CD4-positive, alpha-beta T cell (primary cell): Measurements from ENCODE around the gene EYA2. TPM values are rescaled to one million over a fixed set of nuclear protein-coding genes. Genes with fewer than 3 reads are reported as not detected.

ENCODE experiments used
- ATAC-seq: fragments of 200-7000 bp; cut with Tn5 transposase; one replicate; pipeline ENCODE4 v1.10.0; 2022; ENCODE audit warnings: mild to moderate bottlenecking; ENCODE audit not compliant: poor library complexity
- CTCF ChIA-PET: fragments of 350-600 bp; sonication (Branson Sonifier 250); formaldehyde crosslinking; loops from one replicate; lab custom pipeline; 2021; ENCODE audit warnings: antibody characterized with exemption, inconsistent platforms; lab: Charles Lee
- POLR2A ChIA-PET: fragments of 350-600 bp; sonication (Branson Sonifier 250); formaldehyde crosslinking; loops from one replicate; lab custom pipeline; 2021; ENCODE audit warnings: antibody characterized with exemption, inconsistent platforms; lab: Charles Lee
- DNase-seq, 14 experiments: peaks; one replicate each; pipeline ENCODE4 v3.0.0-alpha.2; 2013 to 2020; ENCODE audit warnings: mixed read lengths in 2 of 14
- H3K27ac ChIP-seq, 2 donors: one replicate each; pipeline versions ENCODE4 v1.5.1 to v1.7.0; 2013; ENCODE audit warnings: low read length in 2 of 2, low read depth in 1 of 2, mild to moderate bottlenecking in 1 of 2
- H3K27me3 ChIP-seq, 2 experiments: 1 replicate in 1 of 2; 2 replicates in 1 of 2; pipeline versions ENCODE4 v1.6.1 to v1.7.0; 2013; ENCODE audit warnings: low read length in 2 of 2, control low read depth in 1 of 2, mild to moderate bottlenecking in 1 of 2, moderate library complexity in 1 of 2; ENCODE audit not compliant: insufficient read depth in 2 of 2, control insufficient read depth in 1 of 2
- H3K36me3 ChIP-seq: one replicate; pipeline ENCODE4 v1.6.1; 2013; ENCODE audit warnings: low read length, control low read depth; ENCODE audit not compliant: insufficient read depth
- H3K4me1 ChIP-seq: one replicate; pipeline ENCODE4 v1.6.1; 2013; ENCODE audit warnings: low read length, control low read depth; ENCODE audit not compliant: insufficient read depth
- H3K4me3 ChIP-seq: one replicate; pipeline ENCODE4 v1.5.1; 2013; ENCODE audit warnings: mild to moderate bottlenecking, low read length, moderate library complexity
- H3K9me3 ChIP-seq, 2 experiments: 1 replicate in 1 of 2; 2 replicates in 1 of 2; pipeline versions ENCODE4 v1.6.1 to v1.7.0; 2013; ENCODE audit warnings: low read length in 2 of 2, mild to moderate bottlenecking in 2 of 2, control low read depth in 1 of 2, moderate library complexity in 1 of 2; ENCODE audit not compliant: control insufficient read depth in 1 of 2, insufficient read depth in 1 of 2
- H3K27ac Mint-ChIP-seq: one replicate; pipeline ENCODE4 v1.8.0; 2020; ENCODE audit warnings: mixed read lengths
- H3K27me3 Mint-ChIP-seq: one replicate; pipeline ENCODE4 v1.8.0; 2021; ENCODE audit warnings: mixed read lengths
- H3K36me3 Mint-ChIP-seq: one replicate; pipeline ENCODE4 v1.8.0; 2021; ENCODE audit warnings: low read depth, mixed read lengths
- H3K4me1 Mint-ChIP-seq: one replicate; pipeline ENCODE4 v1.8.0; 2021; ENCODE audit warnings: low read depth, mixed read lengths
- H3K4me3 Mint-ChIP-seq: one replicate; pipeline ENCODE4 v1.8.0; 2020; ENCODE audit warnings: mild to moderate bottlenecking, mixed read lengths
- H3K9me3 Mint-ChIP-seq: one replicate; pipeline ENCODE4 v1.8.0; 2020; ENCODE audit warnings: mixed read lengths
- intact Hi-C, 2 experiments: fragments of 100-400 bp; cut with DNase I in 1 of 2; cut with micrococcal nuclease in 1 of 2; formaldehyde crosslinking; loops; one replicate each; pipeline versions ENCODE4 v1.15.1 to v1.9.0; 2023 to 2025; cut with DNase I, micrococcal nuclease
- total RNA-seq, 174 experiments: library from RNA in 2 of 174; stranded (reverse) in 2 of 174; gene quantifications; one replicate each; pipeline ENCODE4 v1.2.3 and lab custom pipeline; 2021 to 2026
- TF ChIP-seq, protein P1 (sequence below): fragments of 200-600 bp; IDR thresholded peaks from one replicate; pipeline ENCODE4 v1.8.0; 2022; ENCODE audit warnings: antibody characterized with exemption, mild to moderate bottlenecking

The EYA2 gene
- total RNA-seq, 2 experiments from 2014 or later, result not detected

DNA sequence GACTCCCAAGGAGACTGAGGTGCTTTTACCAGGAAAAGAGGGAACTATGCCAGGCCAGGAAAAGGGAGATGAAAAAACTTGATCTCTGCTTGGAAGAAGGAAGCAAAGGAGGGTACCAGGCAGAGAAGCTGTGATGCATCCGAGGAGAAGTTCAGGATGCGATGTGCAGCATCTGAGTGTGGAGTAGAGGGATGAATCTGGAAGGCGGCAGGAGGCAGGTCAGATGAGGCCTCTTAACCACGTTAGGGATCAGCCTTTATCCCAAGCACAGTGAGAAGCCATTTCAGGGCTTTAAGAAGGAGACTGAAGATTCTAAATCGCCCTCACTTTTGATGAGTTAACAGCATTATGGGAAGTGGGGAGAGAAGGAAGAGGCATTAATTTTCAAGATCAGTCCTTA lies 44.9 kb upstream of the EYA2 start:
- no peak for ATAC-seq

GRCh38 chr20:46850416-46850815 lies 44.2 kb upstream of the EYA2 start:
- peaks cover 4% of the 10 kb centered on the region for H3K9me3 Mint-ChIP-seq
- ChIA-PET CTCF (no interaction called here), POLR2A (no interaction called here)
- peaks cover 27% of the 10 kb centered on the region for H3K27me3 Mint-ChIP-seq
- intact Hi-C loops, result no loop called here
- H3K4me1 Mint-ChIP-seq, result no peaks in the 10 kb centered on the region
- no peaks in the 10 kb centered on the region for H3K4me1 ChIP-seq
- H3K27ac Mint-ChIP-seq, result no peak overlapping the region
- H3K9me3 ChIP-seq, result peaks cover 0 to 12% of the 10 kb centered on the region in 2 experiments
- DNase-seq (no peak), ATAC-seq (no peak)
- no peak overlapping the region for H3K4me3 ChIP-seq
- no peak overlapping the region for H3K4me3 Mint-ChIP-seq
- peaks cover 0 to 4% of the 10 kb centered on the region in 2 experiments for H3K27me3 ChIP-seq
- no peak overlapping the region for H3K27ac ChIP-seq
- TF ChIP-seq, protein P1, sequence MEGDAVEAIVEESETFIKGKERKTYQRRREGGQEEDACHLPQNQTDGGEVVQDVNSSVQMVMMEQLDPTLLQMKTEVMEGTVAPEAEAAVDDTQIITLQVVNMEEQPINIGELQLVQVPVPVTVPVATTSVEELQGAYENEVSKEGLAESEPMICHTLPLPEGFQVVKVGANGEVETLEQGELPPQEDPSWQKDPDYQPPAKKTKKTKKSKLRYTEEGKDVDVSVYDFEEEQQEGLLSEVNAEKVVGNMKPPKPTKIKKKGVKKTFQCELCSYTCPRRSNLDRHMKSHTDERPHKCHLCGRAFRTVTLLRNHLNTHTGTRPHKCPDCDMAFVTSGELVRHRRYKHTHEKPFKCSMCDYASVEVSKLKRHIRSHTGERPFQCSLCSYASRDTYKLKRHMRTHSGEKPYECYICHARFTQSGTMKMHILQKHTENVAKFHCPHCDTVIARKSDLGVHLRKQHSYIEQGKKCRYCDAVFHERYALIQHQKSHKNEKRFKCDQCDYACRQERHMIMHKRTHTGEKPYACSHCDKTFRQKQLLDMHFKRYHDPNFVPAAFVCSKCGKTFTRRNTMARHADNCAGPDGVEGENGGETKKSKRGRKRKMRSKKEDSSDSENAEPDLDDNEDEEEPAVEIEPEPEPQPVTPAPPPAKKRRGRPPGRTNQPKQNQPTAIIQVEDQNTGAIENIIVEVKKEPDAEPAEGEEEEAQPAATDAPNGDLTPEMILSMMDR, result no peak
- no peaks in the 10 kb centered on the region for H3K36me3 Mint-ChIP-seq
- no peaks in the 10 kb centered on the region for H3K36me3 ChIP-seq

More for the DNA sequence above, 44.9 kb upstream of the EYA2 start:
- no peak overlapping the region for H3K4me3 ChIP-seq
- peaks cover 0 to 4% of the 10 kb centered on the region in 2 experiments for H3K27me3 ChIP-seq
- Mint-ChIP-seq H3K9me3 (peaks cover 4% of the 10 kb centered on the region), H3K4me1 (no peaks in the 10 kb centered on the region), H3K27me3 (peaks cover 27% of the 10 kb centered on the region), H3K27ac (no peak overlapping the region), H3K36me3 (no peaks in the 10 kb centered on the region), H3K4me3 (no peak overlapping the region)
- DNase-seq, result no peak
- CTCF ChIA-PET, result no interaction called here
- peaks cover 0 to 12% of the 10 kb centered on the region in 2 experiments for H3K9me3 ChIP-seq
- TF ChIP-seq, protein P1, result no peak
- intact Hi-C loops, result no loop called here
- POLR2A ChIA-PET, result no interaction called here
- H3K4me1 ChIP-seq, result no peaks in the 10 kb centered on the region
- H3K36me3 ChIP-seq, result no peaks in the 10 kb centered on the region
- no peak overlapping the region for H3K27ac ChIP-seq

DNA sequence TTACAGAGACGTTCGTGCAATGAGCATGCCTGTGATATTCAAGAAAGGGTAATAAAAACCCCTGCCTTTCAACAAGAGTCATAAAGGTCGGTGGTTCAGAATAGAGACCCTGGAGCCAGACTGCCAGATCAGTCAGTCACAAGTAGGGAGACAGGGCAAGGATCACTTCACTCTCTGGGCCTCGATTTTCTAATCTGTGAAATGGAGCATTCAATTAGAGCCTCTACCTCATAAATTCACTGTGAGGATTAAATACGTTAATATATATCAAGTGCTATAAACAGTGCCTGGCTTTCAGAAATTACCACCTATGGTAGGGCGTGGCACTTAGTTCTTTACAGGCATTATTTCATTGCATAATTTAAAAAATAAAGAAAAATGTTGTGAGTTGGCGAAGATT lies 43.7 kb upstream of the EYA2 start:
- peaks cover 0 to 12% of the 10 kb centered on the region in 2 experiments for H3K9me3 ChIP-seq
- intact Hi-C loops, result no loop called here
- H3K4me3 ChIP-seq, result no peak overlapping the region
- ATAC-seq (no peak), DNase-seq (no peak)
- POLR2A ChIA-PET, result no interaction called here
- Mint-ChIP-seq H3K4me1 (no peaks in the 10 kb centered on the region), H3K4me3 (no peak overlapping the region), H3K36me3 (no peaks in the 10 kb centered on the region), H3K27ac (no peak overlapping the region), H3K9me3 (peaks cover 2% of the 10 kb centered on the region), H3K27me3 (peaks cover 27% of the 10 kb centered on the region)
- TF ChIP-seq, protein P1, result no peak
- no peak overlapping the region for H3K27ac ChIP-seq
- CTCF ChIA-PET, result no interaction called here
- no peaks in the 10 kb centered on the region for H3K36me3 ChIP-seq
- H3K27me3 ChIP-seq, result peaks cover 0 to 4% of the 10 kb centered on the region in 2 experiments
- no peaks in the 10 kb centered on the region for H3K4me1 ChIP-seq
